Astrocyte (in vitro differentiated cells and primary cell): ENCODE data around the gene KIFBP.

Experiments
- CTCF ChIP-seq: IDR thresholded peaks from 2 replicates; pipeline ENCODE4 v1.5.1; 2011; ENCODE audit warnings: low read depth, mild to moderate bottlenecking, inconsistent platforms, low read length, moderate library complexity; ENCODE audit not compliant: insufficient read depth
- EZH2 ChIP-seq: IDR thresholded peaks from 2 replicates; pipeline ENCODE4 v1.6.1; 2012; ENCODE audit warnings: mild to moderate bottlenecking, low read length, inconsistent platforms; ENCODE audit not compliant: insufficient read depth

DNA sequence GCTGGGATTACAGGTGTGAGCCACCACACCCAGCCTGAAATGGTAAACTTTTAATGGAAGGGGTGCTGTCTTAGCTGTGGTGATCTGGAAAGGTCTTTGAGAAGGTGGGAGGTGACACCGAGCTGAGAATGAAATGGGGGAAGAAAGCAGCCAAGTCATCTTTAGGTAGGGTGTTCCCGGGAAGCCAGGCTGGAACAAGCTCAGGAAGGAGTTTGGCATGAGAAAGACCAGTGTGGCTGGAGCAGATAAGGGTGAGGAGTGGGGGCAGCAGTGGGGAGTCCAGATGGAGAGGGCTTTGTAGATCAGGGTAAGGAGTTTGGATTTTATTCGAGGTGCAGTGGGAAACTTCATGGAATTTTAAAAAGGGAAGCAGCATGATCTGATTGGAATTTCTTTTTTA lies 30.0 kb downstream of the KIFBP start:
- TF ChIP-seq CTCF (no peak), EZH2 (no peak)
